GM21526 (cell line): ENCODE results near the gene CKB.

Experiments used
- ATAC-seq: cut with Tn5 transposase; IDR thresholded peaks from one replicate; pipeline ENCODE4 v1.9.1; 2021; ENCODE audit warnings: moderate library complexity; ENCODE audit not compliant: unreplicated experiment, low FRiP score

The CKB gene

GRCh38 chr14:103496776-103497175 is 25.9 kb downstream of the CKB start:
- ATAC-seq: no peak

GRCh38 chr14:103495854-103496253 is 26.8 kb downstream of the CKB start:
- ATAC-seq: no peak

- no peak for ATAC-seq
These were observed 30.3 kb downstream of the CKB start for GRCh38 chr14:103492156-103492925.

GRCh38 chr14:103491691-103492090 is 30.9 kb downstream of the CKB start:
- ATAC-seq: no peak

- ATAC-seq: no peak
These were observed 33.0 kb downstream of the CKB start for GRCh38 chr14:103489621-103490020.

GRCh38 chr14:103488960-103489359 is 33.7 kb downstream of the CKB start:
- no peak for ATAC-seq

GRCh38 chr14:103488071-103488470 is 34.6 kb downstream of the CKB start:
- ATAC-seq: no peak

GRCh38 chr14:103485504-103485903 is 37.1 kb downstream of the CKB start:
- no peak for ATAC-seq

- no peak for ATAC-seq
These were observed 39.0 kb downstream of the CKB start for GRCh38 chr14:103483600-103483999.

GRCh38 chr14:103480595-103480994 is 42.0 kb downstream of the CKB start:
- peak; percentile 68 for ATAC-seq

- ATAC-seq: no peak
These were observed 46.0 kb downstream of the CKB start for GRCh38 chr14:103476631-103477030.

GRCh38 chr14:103476065-103476464 is 46.6 kb downstream of the CKB start:
- ATAC-seq: no peak

GRCh38 chr14:103474893-103475292 is 47.7 kb downstream of the CKB start:
- ATAC-seq: no peak

- ATAC-seq: no peak
These were observed 49.7 kb downstream of the CKB start for GRCh38 chr14:103472939-103473338.
